ENCODE measurements around the gene SYAP1.

- TF ChIP-seq PAX5 (IDR thresholded peaks at IDR 0.05; ENCODE audit: insufficient read depth, low read length, severe bottlenecking), result no peak
- TF ChIP-seq POLR2A (IDR thresholded peaks at IDR 0.05; ENCODE audit: low read depth, low read length), result no peak
- TF ChIP-seq TAF1 (IDR thresholded peaks at IDR 0.05; ENCODE audit: low read depth, low read length), result no peak
- no peak for TF ChIP-seq POLR2AphosphoS5 (IDR thresholded peaks at IDR 0.05; ENCODE audit: low read depth, low read length)
Measured at GRCh38 chrX:16687514-16687913, 31.9 kb upstream of the SYAP1 start.
